BJ (cell line): ENCODE results near the gene PGLYRP3. TPM values are rescaled to one million over a fixed set of nuclear protein-coding genes. Genes with fewer than 3 reads are reported as not detected.

ENCODE experiments used
- CTCF ChIA-PET: fragments of 350-600 bp; formaldehyde crosslinking; extraction: SDS; loops from one replicate; lab custom pipeline; 2021; ENCODE audit warnings: antibody characterized with exemption, inconsistent platforms; lab: Yijun Ruan, JAX
- POLR2A ChIA-PET: fragments of 300-600 bp; sonication (Branson Sonifier 250); formaldehyde crosslinking; extraction: SDS; loops from one replicate; lab custom pipeline; 2021; ENCODE audit warnings: antibody characterized with exemption; lab: Charles Lee
- DNase-seq: peaks from one replicate; pipeline ENCODE4 v3.0.0-alpha.2; 2011; ENCODE audit warnings: low read depth
- H3K27me3 ChIP-seq: 2 replicates; pipeline ENCODE4 v1.6.0; 2011; ENCODE audit warnings: low read length; ENCODE audit not compliant: control insufficient read depth, insufficient read depth
- H3K36me3 ChIP-seq: 2 replicates; pipeline ENCODE4 v1.5.1; 2011; ENCODE audit warnings: low read length; ENCODE audit not compliant: control insufficient read depth, insufficient read depth
- H3K4me3 ChIP-seq: 2 replicates; pipeline ENCODE4 v1.5.1; 2011; ENCODE audit warnings: low read depth, mild to moderate bottlenecking, control low read depth, low read length
- CTCF ChIP-seq: IDR thresholded peaks from 2 replicates; pipeline ENCODE4 v1.5.1; 2011; ENCODE audit warnings: low read depth, mild to moderate bottlenecking, control low read depth, inconsistent platforms, low read length, moderate library complexity; ENCODE audit not compliant: insufficient read depth
- polyA plus RNA-seq: library from polyadenylated mRNA; depleted of rRNA; stranded (reverse); fragments of >200 nt; gene quantifications from 2 replicates; pipeline ENCODE4 v1.2.3, GENCODE V29; 2011

The PGLYRP3 gene
- polyA plus RNA-seq, 1 experiment, result not detected

- peaks cover 2% of the 10 kb centered on the region; the same call in 1 of the 2 replicates for H3K27me3 ChIP-seq
- H3K4me3 ChIP-seq, result no peak overlapping the region
- CTCF ChIA-PET, result interaction anchor here (17.9 kb wide), 1 partner anchor 136 kb away, joined by 404 read pairs; no protein-coding TSS in a partner anchor
- H3K36me3 ChIP-seq, result no peaks in the 10 kb centered on the region
- POLR2A ChIA-PET, result no interaction called here
- no peak for TF ChIP-seq CTCF
- DNase-seq, result no peak
These were observed 47.4 kb upstream of the PGLYRP3 start for GRCh38 chr1:153360190-153360589.

GRCh38 chr1:153359241-153359640, 46.5 kb upstream of the PGLYRP3 start:
- TF ChIP-seq CTCF, result no peak
- peaks cover 2% of the 10 kb centered on the region; the same call in 1 of the 2 replicates for H3K27me3 ChIP-seq
- no peak for DNase-seq
- no peaks in the 10 kb centered on the region for H3K36me3 ChIP-seq
- H3K4me3 ChIP-seq, result no peak overlapping the region
- POLR2A ChIA-PET, result no interaction called here
- CTCF ChIA-PET, result interaction anchor here (17.9 kb wide), 1 partner anchor 137 kb away, joined by 404 read pairs; no protein-coding TSS in a partner anchor

- ChIA-PET CTCF (interaction anchor here (17.9 kb wide), 1 partner anchor 137 kb away, joined by 404 read pairs; no protein-coding TSS in a partner anchor), POLR2A (interaction anchor here (0.7 kb wide), 1 partner anchor 241 kb away, joined by 4 read pairs; no protein-coding TSS in a partner anchor)
- DNase-seq, result no peak
- Histone ChIP-seq H3K4me3 (no peak overlapping the region), H3K36me3 (no peaks in the 10 kb centered on the region), H3K27me3 (peaks cover 5% of the 10 kb centered on the region; the same call in 1 of the 2 replicates)
- TF ChIP-seq CTCF, result no peak
These were observed 45.9 kb upstream of the PGLYRP3 start for GRCh38 chr1:153358691-153358975.

GRCh38 chr1:153357853-153358690, 45.3 kb upstream of the PGLYRP3 start, which contains the start of gene S100A9:
Gene S100A9, plus strand, starts transcription at chr1:153357854. Its CDS starts 430 bp downstream, at chr1:153358284.
- no peak for DNase-seq
- Histone ChIP-seq H3K36me3 (no peaks in the 10 kb centered on the region), H3K27me3 (peaks cover 5% of the 10 kb centered on the region; the same call in 1 of the 2 replicates), H3K4me3 (no peak within 1 kb of the TSS)
- no peak for TF ChIP-seq CTCF
- POLR2A ChIA-PET, result interaction anchor here (0.7 kb wide), 1 partner anchor 241 kb away, joined by 4 read pairs; no protein-coding TSS in a partner anchor
- CTCF ChIA-PET, result interaction anchor here (17.9 kb wide), 1 partner anchor 138 kb away, joined by 404 read pairs; no protein-coding TSS in a partner anchor
